Fibroblast of lung (primary cell): Measurements from ENCODE around the gene MTF2. TPM values are rescaled to one million over a fixed set of nuclear protein-coding genes. Genes with fewer than 3 reads are reported as not detected.

Experiments
- DNase-seq, 2 donors: peaks; one replicate each; pipeline versions ENCODE4 v3.0.0 to v3.0.0-alpha.2; 2010; ENCODE audit warnings: low read depth in 2 of 2
- H2AFZ ChIP-seq: 2 replicates; pipeline ENCODE4 v1.5.1; 2012; ENCODE audit warnings: low read length, control low read depth, inconsistent platforms
- H3K27ac ChIP-seq: 2 replicates; pipeline ENCODE4 v1.5.1; 2011; ENCODE audit warnings: low read length, control low read depth; ENCODE audit not compliant: insufficient read depth
- H3K27me3 ChIP-seq: 2 replicates; pipeline ENCODE4 v1.5.1; 2011; ENCODE audit warnings: mild to moderate bottlenecking, low read length; ENCODE audit not compliant: control insufficient read depth, insufficient read depth
- H3K36me3 ChIP-seq: 2 replicates; pipeline ENCODE4 v1.5.1; 2011; ENCODE audit warnings: low read length; ENCODE audit not compliant: control insufficient read depth, insufficient read depth
- H3K4me1 ChIP-seq: 2 replicates; pipeline ENCODE4 v1.5.1; 2011; ENCODE audit warnings: low read length; ENCODE audit not compliant: control insufficient read depth, insufficient read depth; ENCODE audit errors: extremely low read depth
- H3K4me2 ChIP-seq: 2 replicates; pipeline ENCODE4 v1.5.1; 2011; ENCODE audit warnings: low read length, control low read depth; ENCODE audit not compliant: insufficient read depth; ENCODE audit errors: extremely low read depth
- H3K4me3 ChIP-seq, 4 experiments: fragments of 200-600 bp in 1 of 4; sonication (generic) in 1 of 4; replicated peaks in 1 of 4; 2 replicates each; pipeline ENCODE4 v1.5.1; 2011 to 2016; ENCODE audit warnings: low read length in 4 of 4, low read depth in 3 of 4, mild to moderate bottlenecking in 3 of 4, control low read depth in 2 of 4, inconsistent platforms in 1 of 4, mixed read lengths in 1 of 4; ENCODE audit not compliant: insufficient read depth in 1 of 4; ENCODE audit errors: control extremely low read depth in 1 of 4
- H3K79me2 ChIP-seq: 2 replicates; pipeline ENCODE4 v1.5.1; 2012; ENCODE audit warnings: mild to moderate bottlenecking, low read length, inconsistent platforms; ENCODE audit not compliant: control insufficient read depth, insufficient read depth
- H3K9ac ChIP-seq: 2 replicates; pipeline ENCODE4 v1.5.1; 2011; ENCODE audit warnings: mild to moderate bottlenecking, low read length, control low read depth; ENCODE audit not compliant: insufficient read depth
- H3K9me3 ChIP-seq: 2 replicates; pipeline ENCODE4 v1.5.1; 2012; ENCODE audit warnings: low read depth, low read length; ENCODE audit not compliant: control insufficient read depth, insufficient read depth
- H4K20me1 ChIP-seq: 2 replicates; pipeline ENCODE4 v1.5.1; 2011; ENCODE audit warnings: low read length; ENCODE audit not compliant: control insufficient read depth, insufficient read depth; ENCODE audit errors: extremely low read depth
- CTCF ChIP-seq, 2 donors: IDR thresholded peaks in 1 of 2; conservative IDR thresholded peaks in 1 of 2; 1 replicate in 1 of 2; 2 replicates in 1 of 2; pipeline ENCODE4 v1.5.1; 2011 to 2012; ENCODE audit warnings: low read length in 2 of 2, control low read depth in 1 of 2, inconsistent platforms in 1 of 2, low read depth in 1 of 2, mild to moderate bottlenecking in 1 of 2
- EZH2 ChIP-seq: IDR thresholded peaks from 2 replicates; pipeline ENCODE4 v1.5.1; 2012; ENCODE audit warnings: low read length, control low read depth, mild to moderate bottlenecking; ENCODE audit errors: missing control alignments
- polyA plus RNA-seq, 2 donors: library from polyadenylated mRNA; depleted of rRNA in 1 of 2; stranded (reverse) in 1 of 2; unstranded in 1 of 2; fragments of >200 nt; gene quantifications; 2 replicates each; pipeline ENCODE4 v1.2.1, GENCODE V29; 2011 to 2012; ENCODE audit warnings: missing spikeins in 1 of 2
- total RNA-seq: library from RNA; depleted of rRNA; stranded (reverse); fragments of >200 nt; gene quantifications from 2 replicates; pipeline ENCODE4 v1.2.1, GENCODE V29; 2014

MTF2 gene
- total and polyA plus RNA-seq, 2 donors (not counting 1 experiment from before 2014, with no cell fraction given) = 8.6 to 8.9 TPM

- Histone ChIP-seq H3K9me3 (no peaks in the 10 kb centered on the region), H2AFZ (no peak overlapping the region), H3K9ac (no peak overlapping the region), H3K4me1 (no peaks in the 10 kb centered on the region), H3K27ac (no peak overlapping the region), H3K4me3 (no peak overlapping the region), H3K79me2 (no peaks in the 10 kb centered on the region), H3K4me2 (no peak overlapping the region), H3K27me3 (no peaks in the 10 kb centered on the region), H3K36me3 (peaks cover 5% of the 10 kb centered on the region), H4K20me1 (no peaks in the 10 kb centered on the region)
- DNase-seq = no peak
- TF ChIP-seq CTCF (conservative IDR thresholded peaks at IDR 0.05 in 1 of 2, IDR thresholded peaks at IDR 0.05 in 1 of 2; ENCODE audit: low read depth in 1 of 2, low read length in 2 of 2) (no peak), EZH2 (no peak)
These were observed 53.6 kb downstream of the MTF2 start for GRCh38 chr1:93132638-93133037.

GRCh38 chr1:93136445-93136844 lies 57.4 kb downstream of the MTF2 start:
- TF ChIP-seq EZH2 (no peak), CTCF (conservative IDR thresholded peaks at IDR 0.05 in 1 of 2, IDR thresholded peaks at IDR 0.05 in 1 of 2; ENCODE audit: low read depth in 1 of 2, low read length in 2 of 2) (no peak)
- Histone ChIP-seq H2AFZ (no peak overlapping the region), H3K27me3 (no peaks in the 10 kb centered on the region), H3K27ac (no peak overlapping the region), H3K36me3 (peaks cover 5% of the 10 kb centered on the region), H3K4me3 (no peak overlapping the region), H3K4me1 (no peaks in the 10 kb centered on the region), H3K9ac (no peak overlapping the region), H4K20me1 (no peaks in the 10 kb centered on the region), H3K4me2 (no peak overlapping the region), H3K79me2 (no peaks in the 10 kb centered on the region), H3K9me3 (no peaks in the 10 kb centered on the region)
- DNase-seq = no peak

GRCh38 chr1:93137604-93138292 lies 58.7 kb downstream of the MTF2 start:
- TF ChIP-seq CTCF (conservative IDR thresholded peaks at IDR 0.05 in 1 of 2, IDR thresholded peaks at IDR 0.05 in 1 of 2; ENCODE audit: low read depth in 1 of 2, low read length in 2 of 2) (no peak), EZH2 (no peak)
- Histone ChIP-seq H2AFZ (no peak overlapping the region), H3K4me3 (no peak overlapping the region), H3K79me2 (no peaks in the 10 kb centered on the region), H3K36me3 (peaks cover 5% of the 10 kb centered on the region), H3K9me3 (no peaks in the 10 kb centered on the region), H4K20me1 (no peaks in the 10 kb centered on the region), H3K9ac (no peak overlapping the region), H3K4me1 (no peaks in the 10 kb centered on the region), H3K27ac (no peak overlapping the region), H3K27me3 (no peaks in the 10 kb centered on the region), H3K4me2 (no peak overlapping the region)
- DNase-seq = no peak
